HEK293 (cell line): Measurements from ENCODE around the gene PIK3R4.

Experiments
- ATF2 ChIP-seq: fragments of 450-650 bp; formaldehyde crosslinking; IDR thresholded peaks from 2 replicates; pipeline ENCODE4 v1.5.1; 2016; ENCODE audit warnings: missing biosample characterization, missing genetic modification characterization, low read depth
- CTCF ChIP-seq: fragments of 450-650 bp; formaldehyde crosslinking; IDR thresholded peaks from 2 replicates; pipeline ENCODE4 v1.5.1; 2016; ENCODE audit warnings: missing biosample characterization, missing genetic modification characterization
- ELK4 ChIP-seq: IDR thresholded peaks from 2 replicates; pipeline ENCODE4 v1.6.1; 2011; ENCODE audit warnings: mild to moderate bottlenecking, low read depth, low read length, borderline replicate concordance
- RBAK ChIP-seq: fragments of 450-650 bp; formaldehyde crosslinking; IDR thresholded peaks from 2 replicates; pipeline ENCODE4 v1.5.1; 2016; ENCODE audit warnings: missing biosample characterization, missing genetic modification characterization
- TSHZ1 ChIP-seq: fragments of 450-650 bp; formaldehyde crosslinking; IDR thresholded peaks from 2 replicates; pipeline ENCODE4 v1.5.1; 2016; ENCODE audit warnings: missing biosample characterization, missing genetic modification characterization, borderline replicate concordance
- ZBTB11 ChIP-seq: fragments of 450-650 bp; formaldehyde crosslinking; conservative IDR thresholded peaks from 2 replicates; pipeline ENCODE4 v1.5.1; 2016; ENCODE audit warnings: low read depth, missing biosample characterization, missing genetic modification characterization
- ZIC2 ChIP-seq: fragments of 450-650 bp; formaldehyde crosslinking; IDR thresholded peaks from 2 replicates; pipeline ENCODE4 v1.5.1; 2016; ENCODE audit warnings: missing biosample characterization, missing genetic modification characterization
- ZNF362 ChIP-seq: fragments of 450-650 bp; formaldehyde crosslinking; IDR thresholded peaks from 2 replicates; pipeline ENCODE4 v1.5.1; 2016; ENCODE audit warnings: missing biosample characterization, missing genetic modification characterization
- ZNF548 ChIP-seq: fragments of 450-650 bp; formaldehyde crosslinking; IDR thresholded peaks from 2 replicates; pipeline ENCODE4 v1.5.1; 2016; ENCODE audit warnings: missing biosample characterization, missing genetic modification characterization
- ZNF645 ChIP-seq: fragments of 450-650 bp; formaldehyde crosslinking; IDR thresholded peaks from 2 replicates; pipeline ENCODE4; 2016; ENCODE audit warnings: missing biosample characterization, missing genetic modification characterization

GRCh38 chr3:130731817-130732216 lies 14.8 kb downstream of the PIK3R4 start:
- TF ChIP-seq RBAK (tag by site-specific recombination) (no peak), TSHZ1 (tag by site-specific recombination) (no peak), ATF2 (no peak), ZNF362 (tag by site-specific recombination) (no peak), ZNF645 (tag by site-specific recombination) (no peak), ZIC2 (tag by site-specific recombination) (no peak), ZBTB11 (tag by site-specific recombination) (no peak), CTCF (no peak), ZNF548 (tag by site-specific recombination) (no peak), ELK4 (no peak)
